MCF 10A (cell line): ENCODE data around the gene RALGDS. TPM values are rescaled to one million over a fixed set of nuclear protein-coding genes. Genes with fewer than 3 reads are reported as not detected.

ENCODE experiments used
- BruUV-seq: library from RNA; stranded (reverse); fragments of 400-500 nt; replicated peaks from 2 replicates; lab custom pipeline; 2021; lab: Mats Ljungman, UMichigan
- CTCF ChIA-PET: fragments of 300-600 bp; sonication (Branson Sonifier 250); formaldehyde crosslinking; extraction: SDS; loops from one replicate; lab custom pipeline; 2021; ENCODE audit warnings: antibody characterized with exemption, inconsistent platforms; lab: Yijun Ruan, JAX
- POLR2A ChIA-PET: fragments of 300-600, 350-650 bp; sonication (Branson Sonifier 250); formaldehyde crosslinking; extraction: SDS; loops from one replicate; lab custom pipeline; 2020; ENCODE audit warnings: antibody characterized with exemption, inconsistent platforms; lab: Yijun Ruan, JAX
- DNase-seq: peaks from one replicate; pipeline ENCODE4 v3.0.0-alpha.2; 2018; ENCODE audit not compliant: unreplicated experiment
- H3K27ac Mint-ChIP-seq: one replicate; pipeline ENCODE4 v1.8.0; 2022; ENCODE audit warnings: mild to moderate bottlenecking, low read depth, mixed read lengths; ENCODE audit not compliant: unreplicated experiment
- H3K27me3 Mint-ChIP-seq: one replicate; pipeline ENCODE4 v1.8.0; 2022; ENCODE audit warnings: mixed read lengths; ENCODE audit not compliant: insufficient read depth, unreplicated experiment
- H3K36me3 Mint-ChIP-seq: one replicate; pipeline ENCODE4 v1.8.0; 2022; ENCODE audit warnings: mild to moderate bottlenecking, moderate library complexity, mixed read lengths; ENCODE audit not compliant: insufficient read depth, unreplicated experiment
- H3K4me1 Mint-ChIP-seq: one replicate; pipeline ENCODE4 v1.8.0; 2022; ENCODE audit warnings: mixed read lengths; ENCODE audit not compliant: insufficient read depth, unreplicated experiment
- H3K4me3 Mint-ChIP-seq: one replicate; pipeline ENCODE4 v1.8.0; 2022; ENCODE audit warnings: mild to moderate bottlenecking, moderate library complexity, mixed read lengths; ENCODE audit not compliant: unreplicated experiment
- H3K9me3 Mint-ChIP-seq: one replicate; pipeline ENCODE4 v1.8.0; 2022; ENCODE audit warnings: mixed read lengths; ENCODE audit not compliant: unreplicated experiment
- intact Hi-C: fragments of 100-400 bp; cut with micrococcal nuclease; formaldehyde crosslinking; loops from 2 replicates; pipeline ENCODE4 v1.14.1; 2022
- total RNA-seq: library from RNA; stranded (reverse); gene quantifications from 2 replicates; pipeline ENCODE4 v1.2.3, GENCODE V29; 2022
- TF ChIP-seq, protein P1 (sequence below): fragments of 200-600 bp; IDR thresholded peaks from one replicate; pipeline ENCODE4 v1.8.0; 2022; ENCODE audit warnings: antibody characterized with exemption, mild to moderate bottlenecking; ENCODE audit not compliant: unreplicated experiment

The RALGDS gene
- total RNA-seq, 1 experiment from 2014 or later = 14.2 TPM

DNA sequence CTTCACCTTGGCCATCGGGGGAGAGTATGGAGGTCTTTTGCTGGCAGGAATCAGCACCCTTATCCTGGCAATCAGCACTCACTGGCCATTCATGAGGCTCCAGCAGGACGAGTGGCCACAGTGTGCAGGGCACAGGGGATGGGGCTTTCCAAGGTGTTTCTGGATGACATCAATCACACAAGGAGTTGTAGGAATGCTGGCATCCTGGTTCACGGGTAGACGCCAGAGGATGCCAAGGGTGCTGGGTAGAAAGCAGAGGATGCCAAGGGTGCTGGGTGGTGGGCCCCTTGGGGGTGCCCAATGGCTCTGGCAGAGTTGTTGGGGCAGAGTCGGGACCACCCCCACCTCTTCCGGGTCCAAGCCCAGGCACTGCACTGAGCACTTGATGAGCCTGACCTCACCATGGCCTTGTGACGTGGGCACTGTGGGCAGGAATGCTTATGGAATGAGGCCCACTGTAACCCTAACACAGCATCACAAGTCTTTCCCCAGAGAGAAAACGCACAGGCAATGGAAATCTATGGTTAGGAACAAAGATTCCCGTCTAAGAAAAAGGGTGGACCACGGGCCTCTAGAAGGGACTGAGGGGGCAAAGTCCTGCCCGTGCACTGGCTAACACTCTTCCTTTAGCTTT is 30.2 kb downstream of the RALGDS start:
- Mint-ChIP-seq H3K9me3 (peaks cover under 1% of the 10 kb centered on the region), H3K4me1 (no peaks in the 10 kb centered on the region), H3K27ac (no peak overlapping the region), H3K4me3 (no peak overlapping the region), H3K36me3 (peaks cover under 1% of the 10 kb centered on the region), H3K27me3 (no peaks in the 10 kb centered on the region)
- TF ChIP-seq, protein P1, sequence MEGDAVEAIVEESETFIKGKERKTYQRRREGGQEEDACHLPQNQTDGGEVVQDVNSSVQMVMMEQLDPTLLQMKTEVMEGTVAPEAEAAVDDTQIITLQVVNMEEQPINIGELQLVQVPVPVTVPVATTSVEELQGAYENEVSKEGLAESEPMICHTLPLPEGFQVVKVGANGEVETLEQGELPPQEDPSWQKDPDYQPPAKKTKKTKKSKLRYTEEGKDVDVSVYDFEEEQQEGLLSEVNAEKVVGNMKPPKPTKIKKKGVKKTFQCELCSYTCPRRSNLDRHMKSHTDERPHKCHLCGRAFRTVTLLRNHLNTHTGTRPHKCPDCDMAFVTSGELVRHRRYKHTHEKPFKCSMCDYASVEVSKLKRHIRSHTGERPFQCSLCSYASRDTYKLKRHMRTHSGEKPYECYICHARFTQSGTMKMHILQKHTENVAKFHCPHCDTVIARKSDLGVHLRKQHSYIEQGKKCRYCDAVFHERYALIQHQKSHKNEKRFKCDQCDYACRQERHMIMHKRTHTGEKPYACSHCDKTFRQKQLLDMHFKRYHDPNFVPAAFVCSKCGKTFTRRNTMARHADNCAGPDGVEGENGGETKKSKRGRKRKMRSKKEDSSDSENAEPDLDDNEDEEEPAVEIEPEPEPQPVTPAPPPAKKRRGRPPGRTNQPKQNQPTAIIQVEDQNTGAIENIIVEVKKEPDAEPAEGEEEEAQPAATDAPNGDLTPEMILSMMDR = no peak
- POLR2A ChIA-PET = interaction anchor here (1.3 kb wide), 1 partner anchor 9 kb away, joined by 4 read pairs; no protein-coding TSS in a partner anchor
- intact Hi-C loops = no loop called here
- CTCF ChIA-PET = interaction anchor here (0.9 kb wide), 1 partner anchor 12 kb away, joined by 3 read pairs; no protein-coding TSS in a partner anchor
- no TSS peak for BruUV-seq
- no peak for DNase-seq

DNA sequence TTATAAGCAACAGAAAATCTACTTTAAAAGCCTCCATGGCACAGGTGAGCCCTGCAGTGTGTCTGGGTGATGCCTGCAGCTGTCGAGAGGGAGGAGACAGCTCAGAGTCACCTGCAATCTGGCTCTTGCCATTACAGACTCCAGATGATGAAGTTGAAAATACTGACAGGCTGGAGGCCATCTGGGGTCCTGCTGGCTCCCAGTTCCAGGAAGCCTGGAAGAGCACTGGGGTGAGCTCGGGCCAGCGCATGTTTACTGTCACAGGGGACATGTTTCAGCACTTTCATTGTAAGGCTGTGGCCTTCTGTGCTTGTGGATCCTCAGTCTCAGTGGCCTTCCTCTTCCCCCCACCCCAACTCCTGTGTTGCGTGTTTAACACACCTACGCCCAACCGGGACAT is 30.9 kb downstream of the RALGDS start:
- CTCF ChIA-PET = interaction anchor here (0.6 to 1.2 kb wide), 4 partner anchors 8 to 80 kb away, joined by 3 to 5 read pairs (median 4); no protein-coding TSS in a partner anchor

DNA sequence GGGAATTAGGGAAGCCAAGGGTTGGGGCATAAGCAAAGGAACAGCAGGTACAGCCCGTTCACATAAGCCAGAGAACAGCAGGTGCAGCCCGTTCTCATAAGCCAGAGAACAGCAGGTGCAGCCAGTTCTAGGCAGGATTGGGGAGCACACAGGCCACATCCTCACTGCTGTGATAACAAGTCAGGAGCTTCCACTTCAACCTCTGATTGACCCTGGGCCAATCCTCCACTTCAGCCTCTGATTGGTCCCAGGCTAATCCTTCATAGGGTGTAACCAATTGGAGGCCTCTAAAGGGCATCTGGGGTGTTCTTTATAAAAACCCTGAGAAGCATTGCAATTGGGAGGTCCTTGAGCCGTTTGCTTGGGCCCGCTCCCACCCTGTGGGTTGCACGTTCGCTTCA is 31.8 kb downstream of the RALGDS start:
- DNase-seq = no peak
- TF ChIP-seq, protein P1 = no peak
- H3K36me3 Mint-ChIP-seq = no peaks in the 10 kb centered on the region
- H3K4me1 Mint-ChIP-seq = no peaks in the 10 kb centered on the region
- no peak overlapping the region for H3K27ac Mint-ChIP-seq
- no TSS peak for BruUV-seq
- H3K9me3 Mint-ChIP-seq = no peaks in the 10 kb centered on the region
- ChIA-PET CTCF (interaction anchor here (1.1 to 1.5 kb wide), 3 partner anchors 9 to 55 kb away, joined by 3 to 9 read pairs (median 3); no protein-coding TSS in a partner anchor), POLR2A (no interaction called here)
- H3K27me3 Mint-ChIP-seq = no peaks in the 10 kb centered on the region
- H3K4me3 Mint-ChIP-seq = no peak overlapping the region
- intact Hi-C loops = no loop called here

More for the DNA sequence above, 30.9 kb downstream of the RALGDS start:
- Mint-ChIP-seq H3K4me1 (no peaks in the 10 kb centered on the region), H3K4me3 (no peak overlapping the region), H3K9me3 (no peaks in the 10 kb centered on the region), H3K27me3 (no peaks in the 10 kb centered on the region), H3K27ac (no peak overlapping the region), H3K36me3 (no peaks in the 10 kb centered on the region)
- no peak for DNase-seq
- TF ChIP-seq, protein P1 = no peak
- no TSS peak for BruUV-seq
- POLR2A ChIA-PET = interaction anchor here (1.3 kb wide), 1 partner anchor 8 kb away, joined by 4 read pairs; no protein-coding TSS in a partner anchor
- intact Hi-C loops = no loop called here

DNA sequence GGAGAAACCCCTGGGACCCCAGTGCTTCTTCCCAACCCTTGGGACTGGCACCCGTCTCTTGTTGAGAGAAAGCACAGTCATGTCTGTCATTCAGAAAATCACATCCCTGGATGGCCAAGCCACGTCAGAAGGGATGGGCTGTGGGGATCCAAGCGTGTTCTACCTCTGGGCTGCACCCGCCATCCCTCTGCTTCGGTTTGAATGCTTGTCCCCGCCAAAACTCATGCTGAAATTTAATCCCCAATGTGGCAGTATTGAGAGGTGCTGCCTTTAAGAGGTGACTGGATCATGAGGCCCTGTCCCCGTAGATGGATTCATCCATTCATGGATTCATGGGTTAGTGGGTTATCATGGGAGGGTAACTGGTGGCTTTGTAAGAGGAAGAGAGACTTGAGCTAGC is 32.3 kb downstream of the RALGDS start:
- DNase-seq = no peak
- H3K9me3 Mint-ChIP-seq = no peaks in the 10 kb centered on the region
- H3K27me3 Mint-ChIP-seq = no peaks in the 10 kb centered on the region
- CTCF ChIA-PET = interaction anchor here (0.7 to 1.5 kb wide), 3 partner anchors 14 to 96 kb away, joined by 3 to 9 read pairs (median 3); no protein-coding TSS in a partner anchor
- intact Hi-C loops = no loop called here
- no peaks in the 10 kb centered on the region for H3K36me3 Mint-ChIP-seq
- POLR2A ChIA-PET = no interaction called here
- TF ChIP-seq, protein P1 = no peak
- H3K27ac Mint-ChIP-seq = no peak overlapping the region
- no TSS peak for BruUV-seq
- no peaks in the 10 kb centered on the region for H3K4me1 Mint-ChIP-seq
- H3K4me3 Mint-ChIP-seq = no peak overlapping the region
